Glutamatergic neuron (in vitro differentiated cells): Measurements from ENCODE around the gene DPEP2NB. TPM values are rescaled to one million over a fixed set of nuclear protein-coding genes. Genes with fewer than 3 reads are reported as not detected.
"Not testable (repeated sequence)": the region's sequence is repeated elsewhere in the genome, so short reads cannot be mapped to it uniquely, and the experiment has no call there.

Experiments used
- DNase-seq: peaks from one replicate; pipeline ENCODE4 v3.0.0; 2022
- H3K27ac Mint-ChIP-seq: one replicate; pipeline ENCODE4 v1.8.0; 2020; ENCODE audit warnings: mild to moderate bottlenecking, mixed read lengths, inconsistent platforms; ENCODE audit not compliant: unreplicated experiment
- H3K27me3 Mint-ChIP-seq: one replicate; pipeline ENCODE4 v1.8.0; 2020; ENCODE audit warnings: mild to moderate bottlenecking, moderate library complexity, mixed read lengths, inconsistent platforms; ENCODE audit not compliant: unreplicated experiment
- H3K36me3 Mint-ChIP-seq: one replicate; pipeline ENCODE4 v1.8.0; 2020; ENCODE audit warnings: mild to moderate bottlenecking, mixed read lengths, inconsistent platforms; ENCODE audit not compliant: unreplicated experiment
- H3K4me1 Mint-ChIP-seq: one replicate; pipeline ENCODE4 v1.8.0; 2020; ENCODE audit warnings: mild to moderate bottlenecking, low read depth, mixed read lengths, inconsistent platforms; ENCODE audit not compliant: unreplicated experiment
- H3K4me3 Mint-ChIP-seq: one replicate; pipeline ENCODE4 v1.8.0; 2020; ENCODE audit warnings: mild to moderate bottlenecking, mixed read lengths, inconsistent platforms; ENCODE audit not compliant: unreplicated experiment
- H3K9me3 Mint-ChIP-seq: one replicate; pipeline ENCODE4 v1.8.0; 2020; ENCODE audit warnings: mild to moderate bottlenecking, moderate library complexity, mixed read lengths, inconsistent platforms; ENCODE audit not compliant: unreplicated experiment
- total RNA-seq: library from RNA; stranded (reverse); fragmentation: NEBNext Ultra II Directional; extraction: Animal tissue kit (Norgen Biotek cat#: 25700); gene quantifications from one replicate; pipeline ENCODE4 v1.2.1, GENCODE V29; 2021; ENCODE audit not compliant: unreplicated experiment
- TF ChIP-seq, protein P1 (sequence below): fragments of 200-600 bp; sonication (generic); IDR thresholded peaks from one replicate; pipeline ENCODE4 v1.5.0; 2021; ENCODE audit not compliant: partially characterized antibody, unreplicated experiment

Gene DPEP2NB
- total RNA-seq, 1 donor from 2014 or later = not detected

- Mint-ChIP-seq H3K9me3 (peaks cover 5% of the 10 kb centered on the region), H3K36me3 (no peaks in the 10 kb centered on the region), H3K27ac (no peak overlapping the region), H3K4me1 (peaks cover 2% of the 10 kb centered on the region), H3K4me3 (no peak overlapping the region), H3K27me3 (no peaks in the 10 kb centered on the region)
- TF ChIP-seq, protein P1, sequence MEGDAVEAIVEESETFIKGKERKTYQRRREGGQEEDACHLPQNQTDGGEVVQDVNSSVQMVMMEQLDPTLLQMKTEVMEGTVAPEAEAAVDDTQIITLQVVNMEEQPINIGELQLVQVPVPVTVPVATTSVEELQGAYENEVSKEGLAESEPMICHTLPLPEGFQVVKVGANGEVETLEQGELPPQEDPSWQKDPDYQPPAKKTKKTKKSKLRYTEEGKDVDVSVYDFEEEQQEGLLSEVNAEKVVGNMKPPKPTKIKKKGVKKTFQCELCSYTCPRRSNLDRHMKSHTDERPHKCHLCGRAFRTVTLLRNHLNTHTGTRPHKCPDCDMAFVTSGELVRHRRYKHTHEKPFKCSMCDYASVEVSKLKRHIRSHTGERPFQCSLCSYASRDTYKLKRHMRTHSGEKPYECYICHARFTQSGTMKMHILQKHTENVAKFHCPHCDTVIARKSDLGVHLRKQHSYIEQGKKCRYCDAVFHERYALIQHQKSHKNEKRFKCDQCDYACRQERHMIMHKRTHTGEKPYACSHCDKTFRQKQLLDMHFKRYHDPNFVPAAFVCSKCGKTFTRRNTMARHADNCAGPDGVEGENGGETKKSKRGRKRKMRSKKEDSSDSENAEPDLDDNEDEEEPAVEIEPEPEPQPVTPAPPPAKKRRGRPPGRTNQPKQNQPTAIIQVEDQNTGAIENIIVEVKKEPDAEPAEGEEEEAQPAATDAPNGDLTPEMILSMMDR = no peak
- no peak for DNase-seq
These were observed 39.5 kb downstream of the DPEP2NB start for GRCh38 chr16:67976205-67976604.

- Mint-ChIP-seq H3K27me3 (peaks cover 4% of the 10 kb centered on the region), H3K4me1 (peaks cover 2% of the 10 kb centered on the region), H3K27ac (no peak overlapping the region), H3K4me3 (no peak overlapping the region), H3K36me3 (no peaks in the 10 kb centered on the region), H3K9me3 (peaks cover 3% of the 10 kb centered on the region)
- TF ChIP-seq, protein P1 = no peak
- no peak for DNase-seq
These were observed 40.2 kb downstream of the DPEP2NB start for GRCh38 chr16:67975321-67976105.

- H3K9me3 Mint-ChIP-seq, H3K27ac Mint-ChIP-seq, H3K27me3 Mint-ChIP-seq, DNase-seq, H3K4me3 Mint-ChIP-seq, H3K4me1 Mint-ChIP-seq, H3K36me3 Mint-ChIP-seq: not testable (repeated sequence)
These were observed 43.4 kb downstream of the DPEP2NB start for GRCh38 chr16:67972285-67972684.

- TF ChIP-seq, protein P1 = no peak
- peaks cover 4% of the 10 kb centered on the region for H3K4me1 Mint-ChIP-seq
- no peaks in the 10 kb centered on the region for H3K36me3 Mint-ChIP-seq
- H3K4me3 Mint-ChIP-seq = no peak overlapping the region
- peaks cover 12% of the 10 kb centered on the region for H3K27me3 Mint-ChIP-seq
- peaks cover 3% of the 10 kb centered on the region for H3K9me3 Mint-ChIP-seq
- DNase-seq = no peak
- H3K27ac Mint-ChIP-seq = no peak overlapping the region
These were observed 44.6 kb downstream of the DPEP2NB start for GRCh38 chr16:67971111-67971510.

DNA sequence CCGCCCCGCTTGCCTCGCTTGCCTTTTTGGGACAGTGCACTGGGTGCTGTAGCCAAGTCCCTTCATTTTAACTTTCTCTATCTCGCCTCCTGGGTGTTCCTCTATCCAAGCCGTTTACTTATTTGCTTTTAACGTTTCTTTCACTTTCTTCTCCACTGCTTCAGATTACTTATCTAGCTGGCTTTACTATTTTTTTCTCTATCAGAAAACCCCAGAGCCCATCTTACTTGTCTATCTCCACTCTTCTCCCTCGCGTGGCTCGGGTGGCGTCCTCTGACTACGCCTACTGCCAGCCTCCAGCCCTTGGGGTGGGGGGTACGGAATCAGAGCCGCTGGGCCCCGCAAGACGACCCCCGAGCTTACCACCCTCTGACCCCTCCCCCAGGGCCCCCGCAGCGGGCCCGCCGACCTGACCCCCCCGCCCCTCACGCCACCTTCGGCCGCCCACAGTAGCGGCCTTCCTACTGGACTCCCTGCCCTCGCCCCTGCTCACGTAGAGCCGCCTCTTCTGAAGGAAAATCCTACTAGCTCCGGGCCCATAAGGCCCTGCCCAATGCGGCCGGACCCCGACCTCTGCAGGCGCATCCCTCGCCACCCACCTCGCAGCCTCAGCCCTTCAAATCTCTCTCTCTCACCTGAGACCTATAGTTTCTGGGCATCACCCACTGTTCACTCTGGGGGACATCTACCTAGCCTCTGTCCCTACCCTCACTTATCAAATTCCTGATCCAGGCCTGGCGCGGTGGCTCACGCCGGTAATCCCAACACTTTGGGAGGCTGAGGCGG, 46.3 kb downstream of the DPEP2NB start:
- no peaks in the 10 kb centered on the region for H3K36me3 Mint-ChIP-seq
- DNase-seq = no peak
- peaks cover 14% of the 10 kb centered on the region for H3K27me3 Mint-ChIP-seq
- H3K27ac Mint-ChIP-seq = no peak overlapping the region
- H3K9me3 Mint-ChIP-seq = peaks cover 3% of the 10 kb centered on the region
- H3K4me1 Mint-ChIP-seq = peaks cover 4% of the 10 kb centered on the region
- H3K4me3 Mint-ChIP-seq = peak overlapping the region; percentile 85
- TF ChIP-seq, protein P1 = no peak
